Measurements from ENCODE around the gene ADGRG6. TPM values are rescaled to one million over a fixed set of nuclear protein-coding genes. Genes with fewer than 3 reads are reported as not detected.

The ADGRG6 gene
- total and polyA plus RNA-seq, 2 of the 8 experiments (the other 6 are each of a cell fraction or from before 2014, with no cell fraction given) = 1.1 to 6.2 TPM

- no peak overlapping the region for H2BK5ac ChIP-seq (ENCODE audit: low read depth, low read length)
- no peak for FAIRE-seq
- no peak for TF ChIP-seq RNF2 (IDR thresholded peaks at IDR 0.05; ENCODE audit: borderline replicate concordance, low read depth, low read length, missing control alignments, poor library complexity, severe bottlenecking)
- TF ChIP-seq, protein P1, sequence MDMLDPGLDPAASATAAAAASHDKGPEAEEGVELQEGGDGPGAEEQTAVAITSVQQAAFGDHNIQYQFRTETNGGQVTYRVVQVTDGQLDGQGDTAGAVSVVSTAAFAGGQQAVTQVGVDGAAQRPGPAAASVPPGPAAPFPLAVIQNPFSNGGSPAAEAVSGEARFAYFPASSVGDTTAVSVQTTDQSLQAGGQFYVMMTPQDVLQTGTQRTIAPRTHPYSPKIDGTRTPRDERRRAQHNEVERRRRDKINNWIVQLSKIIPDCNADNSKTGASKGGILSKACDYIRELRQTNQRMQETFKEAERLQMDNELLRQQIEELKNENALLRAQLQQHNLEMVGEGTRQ (IDR thresholded peaks at IDR 0.05; ENCODE audit: low read length) = no peak
- no peak for TF ChIP-seq SP4 (IDR thresholded peaks at IDR 0.05; ENCODE audit: low read length)
- TF ChIP-seq POU5F1 (IDR thresholded peaks at IDR 0.05; ENCODE audit: low read depth, low read length) = no peak
- no peak for TF ChIP-seq GTF2F1 (IDR thresholded peaks at IDR 0.05; ENCODE audit: borderline replicate concordance, low read depth, low read length)
- TF ChIP-seq RFX5 (IDR thresholded peaks at IDR 0.05; ENCODE audit: borderline replicate concordance, low read depth, low read length) = no peak
- no peak for TF ChIP-seq SAP30 (IDR thresholded peaks at IDR 0.05; ENCODE audit: insufficient read depth, insufficient replicate concordance, low read length)
- TF ChIP-seq TAF7 (optimal IDR thresholded peaks at IDR 0.05; ENCODE audit: borderline replicate concordance, low read depth, low read length) = no peak
- no peak for TF ChIP-seq SIX5 (IDR thresholded peaks at IDR 0.05; ENCODE audit: low read depth, low read length)
- TF ChIP-seq TCF12 (IDR thresholded peaks at IDR 0.05; ENCODE audit: low read depth, low read length) = no peak
- no peak for TF ChIP-seq EP300 (IDR thresholded peaks at IDR 0.05; ENCODE audit: borderline replicate concordance in 1 of 2, low read depth in 2 of 2, low read length in 2 of 2)
- no peak for TF ChIP-seq SIRT6 (IDR thresholded peaks at IDR 0.05; ENCODE audit: low read length)
Measured at GRCh38 chr6:142303176-142303533, 1.3 kb downstream of the ADGRG6 start.

More at GRCh38 chr6:142303176-142303533, 1.3 kb downstream of the ADGRG6 start:
- no peak overlapping the region for H4K91ac ChIP-seq (replicated peaks; ENCODE audit: insufficient read length, low read length)
- no peak overlapping the region for H3K4ac ChIP-seq (replicated peaks; ENCODE audit: insufficient read length, low read depth, low read length)
- H2BK20ac ChIP-seq (ENCODE audit: low read length) = no peak overlapping the region
- H2BK12ac ChIP-seq (ENCODE audit: low read depth, low read length) = no peak overlapping the region
- H3K14ac ChIP-seq (ENCODE audit: insufficient read length) = no peak overlapping the region
- no peak overlapping the region for H3K27ac ChIP-seq (ENCODE audit: low read depth, low read length)
- H3K79me2 ChIP-seq (ENCODE audit: control insufficient read depth in 1 of 2, insufficient read depth in 2 of 2, low read length in 2 of 2) = no peaks in the 10 kb centered on the region
- H3K27me3 ChIP-seq (replicated peaks in 1 of 4; ENCODE audit: control insufficient read depth in 3 of 4, extremely low read depth in 1 of 4, insufficient read depth in 3 of 4, low read length in 3 of 4) = peaks cover 3 to 28% (median 23%) of the 10 kb centered on the region in 4 experiments; a peak in 6 of 7 replicates
- H4K8ac ChIP-seq (ENCODE audit: extremely low read depth, insufficient read depth, low read length) = no peak overlapping the region
- no peak overlapping the region for H3K18ac ChIP-seq (ENCODE audit: extremely low read depth, low read length)
- no peak overlapping the region for H3K56ac ChIP-seq (replicated peaks; ENCODE audit: insufficient read length, low read depth, low read length)
- no peak overlapping the region for H3K9ac ChIP-seq (replicated peaks in 1 of 4; ENCODE audit: extremely low read depth in 1 of 4, low read depth in 3 of 4, low read length in 3 of 4)
- H2AFZ ChIP-seq (ENCODE audit: low read length) = no peak overlapping the region
- H3K4me2 ChIP-seq (ENCODE audit: insufficient read depth in 1 of 2, low read depth in 2 of 2, low read length in 2 of 2) = peak overlapping the region in 1 of 2 experiments; percentile 89; a peak in 1 of 4 replicates
- POLR2A ChIA-PET (ENCODE audit: partially characterized antibody) = no interaction called here
- peaks cover 0 to 7% (median 2%) of the 10 kb centered on the region in 4 experiments; a peak in 3 of 7 replicates for H3K4me1 ChIP-seq (replicated peaks in 1 of 4; ENCODE audit: control insufficient read depth in 3 of 4, insufficient read depth in 4 of 4, low read length in 3 of 4)
- no peaks in the 10 kb centered on the region for H3K79me1 ChIP-seq (ENCODE audit: low read depth, low read length)
- no peak overlapping the region for H2BK120ac ChIP-seq (replicated peaks; ENCODE audit: low read depth, low read length)
- no peaks in the 10 kb centered on the region for H3K9me3 ChIP-seq (ENCODE audit: insufficient read depth in 2 of 2, low read depth in 1 of 2, low read length in 1 of 2)
- H2AK5ac ChIP-seq (ENCODE audit: low read depth, low read length) = no peak overlapping the region
- DNase-seq (ENCODE audit: low read depth in 1 of 2, low spot score in 2 of 2) = no peak
- H2BK15ac ChIP-seq (ENCODE audit: low read length) = no peak overlapping the region
- no peaks in the 10 kb centered on the region for H3K36me3 ChIP-seq (ENCODE audit: control insufficient read depth in 2 of 4, insufficient read depth in 4 of 4, low read length in 3 of 4)
- WGBS, 2 experiments (ENCODE audit: extremely low coverage in 1 of 2, insufficient coverage in 1 of 2, insufficient read length in 1 of 2, insufficient replicate concordance in 2 of 2, low coverage in 1 of 2, low lambda C conversion rate in 2 of 2, missing lambda C conversion rate in 1 of 2) = 32% methylated on average over 2 of the region's 2 CpGs; no CpG with 5 or more reads in 1 of the 2 experiments
- CTCF ChIA-PET (ENCODE audit: partially characterized antibody) = interaction anchor here (0.7 kb wide), 1 partner anchor 10 kb away, joined by 4 read pairs; no protein-coding TSS in a partner anchor
- H4K20me1 ChIP-seq (replicated peaks in 1 of 2; ENCODE audit: control insufficient read depth in 1 of 2, insufficient read depth in 2 of 2, low read length in 2 of 2) = no peaks in the 10 kb centered on the region
- no peak overlapping the region for H4K5ac ChIP-seq (ENCODE audit: insufficient read length, low read depth, low read length)
- H3K23ac ChIP-seq (ENCODE audit: insufficient read length) = no peak overlapping the region
- H3K23me2 ChIP-seq (ENCODE audit: low read depth, low read length) = peaks cover 4% of the 10 kb centered on the region; the same call in 1 of the 2 replicates
- peak overlapping the region in 1 of 4 experiments; percentile 75; a peak in 1 of 8 replicates for H3K4me3 ChIP-seq (ENCODE audit: extremely low read depth in 1 of 4, insufficient read depth in 2 of 4, low read depth in 3 of 4, low read length in 4 of 4)

Data from H1 (cell line).